PC-9 (cell line): ENCODE measurements around the gene ADAD1.

ENCODE experiments used
- CTCF ChIP-seq: fragments of 200-600 bp; sonication (generic); conservative IDR thresholded peaks from 2 replicates; pipeline ENCODE4 v1.6.1; 2017; ENCODE audit warnings: mixed run types, antibody characterized with exemption, mild to moderate bottlenecking, moderate library complexity
- EZH2 ChIP-seq: fragments of 200-600 bp; sonication (generic); IDR thresholded peaks from 2 replicates; pipeline ENCODE4 v1.8.0; 2017; ENCODE audit warnings: antibody characterized with exemption, low read depth

GRCh38 chr4:122346036-122346435 is 32.8 kb upstream of the ADAD1 start:
- TF ChIP-seq CTCF (no peak), EZH2 (no peak)
